Measurements from ENCODE around the gene SHB.

GRCh38 chr9:38025166-38025565 lies 43.9 kb downstream of the SHB start:
- no peak for TF ChIP-seq CTCF (IDR thresholded peaks at IDR 0.05; ENCODE audit: low read length)
- TF ChIP-seq EZH2 (optimal IDR thresholded peaks at IDR 0.05; ENCODE audit: low read depth, low read length): no peak
